HL-60 (cell line): ENCODE measurements around the gene TMTC1.

Experiments used
- DNase-seq, 2 experiments: peaks; one replicate each; pipeline ENCODE4 v3.0.0-alpha.2; 2010 to 2020; ENCODE audit warnings: low read depth in 1 of 2, low spot score in 1 of 2
- H3K27ac ChIP-seq: fragments of 250-450 bp; sonication (Bioruptor Pico); replicated peaks from 2 replicates; pipeline ENCODE4 v1.5.1; 2020; ENCODE audit warnings: mild to moderate bottlenecking, moderate library complexity
- H3K27me3 ChIP-seq: fragments of 250-450 bp; sonication (Bioruptor Pico); 2 replicates; pipeline ENCODE4 v1.5.1; 2021; ENCODE audit warnings: mild to moderate bottlenecking, moderate library complexity; ENCODE audit not compliant: insufficient read depth, poor library complexity, severe bottlenecking
- H3K4me3 ChIP-seq: replicated peaks from 2 replicates; pipeline ENCODE4 v1.5.1; 2011; ENCODE audit warnings: mild to moderate bottlenecking, control low read depth, low read length; ENCODE audit not compliant: insufficient read depth
- CTCF ChIP-seq: IDR thresholded peaks from one replicate; pipeline ENCODE4 v1.5.1; 2011; ENCODE audit warnings: low read length, control low read depth, inconsistent platforms; ENCODE audit not compliant: insufficient read depth
- GABPA ChIP-seq: IDR thresholded peaks from 2 replicates; pipeline ENCODE4 v1.6.1; 2012; ENCODE audit warnings: low read depth
- POLR2AphosphoS5 ChIP-seq: IDR thresholded peaks from 2 replicates; pipeline ENCODE4 v1.6.1; 2012; ENCODE audit warnings: low read depth
- SPI1 ChIP-seq: IDR thresholded peaks from 2 replicates; pipeline ENCODE4 v1.6.1; 2012; ENCODE audit warnings: low read depth, mild to moderate bottlenecking, borderline replicate concordance
- TF ChIP-seq, protein P1 (sequence below): IDR thresholded peaks from 2 replicates; pipeline ENCODE4 v1.6.1; 2012; ENCODE audit warnings: low read depth; ENCODE audit not compliant: insufficient replicate concordance

TMTC1 gene

GRCh38 chr12:29771165-29771564 lies 12.6 kb downstream of the TMTC1 start:
- H3K4me3 ChIP-seq, result no peak overlapping the region
- DNase-seq, result no peak
- H3K27me3 ChIP-seq, result no peaks in the 10 kb centered on the region
- no peak overlapping the region for H3K27ac ChIP-seq
- TF ChIP-seq, protein P1, sequence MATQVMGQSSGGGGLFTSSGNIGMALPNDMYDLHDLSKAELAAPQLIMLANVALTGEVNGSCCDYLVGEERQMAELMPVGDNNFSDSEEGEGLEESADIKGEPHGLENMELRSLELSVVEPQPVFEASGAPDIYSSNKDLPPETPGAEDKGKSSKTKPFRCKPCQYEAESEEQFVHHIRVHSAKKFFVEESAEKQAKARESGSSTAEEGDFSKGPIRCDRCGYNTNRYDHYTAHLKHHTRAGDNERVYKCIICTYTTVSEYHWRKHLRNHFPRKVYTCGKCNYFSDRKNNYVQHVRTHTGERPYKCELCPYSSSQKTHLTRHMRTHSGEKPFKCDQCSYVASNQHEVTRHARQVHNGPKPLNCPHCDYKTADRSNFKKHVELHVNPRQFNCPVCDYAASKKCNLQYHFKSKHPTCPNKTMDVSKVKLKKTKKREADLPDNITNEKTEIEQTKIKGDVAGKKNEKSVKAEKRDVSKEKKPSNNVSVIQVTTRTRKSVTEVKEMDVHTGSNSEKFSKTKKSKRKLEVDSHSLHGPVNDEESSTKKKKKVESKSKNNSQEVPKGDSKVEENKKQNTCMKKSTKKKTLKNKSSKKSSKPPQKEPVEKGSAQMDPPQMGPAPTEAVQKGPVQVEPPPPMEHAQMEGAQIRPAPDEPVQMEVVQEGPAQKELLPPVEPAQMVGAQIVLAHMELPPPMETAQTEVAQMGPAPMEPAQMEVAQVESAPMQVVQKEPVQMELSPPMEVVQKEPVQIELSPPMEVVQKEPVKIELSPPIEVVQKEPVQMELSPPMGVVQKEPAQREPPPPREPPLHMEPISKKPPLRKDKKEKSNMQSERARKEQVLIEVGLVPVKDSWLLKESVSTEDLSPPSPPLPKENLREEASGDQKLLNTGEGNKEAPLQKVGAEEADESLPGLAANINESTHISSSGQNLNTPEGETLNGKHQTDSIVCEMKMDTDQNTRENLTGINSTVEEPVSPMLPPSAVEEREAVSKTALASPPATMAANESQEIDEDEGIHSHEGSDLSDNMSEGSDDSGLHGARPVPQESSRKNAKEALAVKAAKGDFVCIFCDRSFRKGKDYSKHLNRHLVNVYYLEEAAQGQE, result no peak
- TF ChIP-seq POLR2AphosphoS5 (no peak), SPI1 (no peak)

GRCh38 chr12:29769162-29769858 lies 14.4 kb downstream of the TMTC1 start:
- DNase-seq, result no peak
- H3K27me3 ChIP-seq, result no peaks in the 10 kb centered on the region
- H3K27ac ChIP-seq, result no peak overlapping the region
- TF ChIP-seq GABPA (no peak), SPI1 (no peak), POLR2AphosphoS5 (no peak), CTCF (no peak)
- TF ChIP-seq, protein P1, result no peak
- no peak overlapping the region for H3K4me3 ChIP-seq

DNA sequence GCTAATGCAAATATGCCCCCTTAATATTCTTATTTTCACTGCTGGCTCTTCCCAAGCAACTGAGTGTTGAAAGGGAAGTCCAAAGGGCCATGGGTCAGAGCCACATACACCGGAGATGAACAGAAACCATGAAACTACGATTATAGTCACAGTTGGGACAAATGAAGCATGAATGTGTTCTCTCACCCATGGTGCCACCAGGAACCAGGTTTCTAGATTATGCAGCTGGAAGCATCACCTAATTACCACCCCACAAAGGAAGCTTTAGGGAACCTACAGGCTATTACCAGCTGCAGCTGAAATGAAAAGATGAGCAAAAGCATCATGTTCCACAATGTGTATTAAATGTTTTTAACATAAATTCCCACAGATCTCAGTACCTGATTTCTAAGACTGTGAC lies 15.4 kb downstream of the TMTC1 start:
- TF ChIP-seq POLR2AphosphoS5 (no peak), CTCF (no peak), GABPA (no peak), SPI1 (no peak)
- TF ChIP-seq, protein P1, result no peak
- Histone ChIP-seq H3K27ac (no peak overlapping the region), H3K4me3 (no peak overlapping the region), H3K27me3 (peaks cover 3% of the 10 kb centered on the region)
- no peak for DNase-seq
